Smooth muscle cell of the coronary artery (primary cell): ENCODE data around the gene LYSMD3. TPM values are rescaled to one million over a fixed set of nuclear protein-coding genes. Genes with fewer than 3 reads are reported as not detected.

Source experiments
- total RNA-seq: library from RNA; depleted of rRNA; stranded (reverse); fragments of >200 nt; gene quantifications from 2 replicates; pipeline ENCODE4 v1.2.3, GENCODE V29; 2014; ENCODE audit warnings: low replicate concordance

Gene LYSMD3
- total RNA-seq: 10.4 and 16.2 TPM in 2 replicates

GRCh38 chr5:90529194-90529938 is at the start of gene LYSMD3:
TSS of gene LYSMD3 (minus strand) at chr5:90529584. CDS start at chr5:90525289, 4,295 bp downstream.

GRCh38 chr5:90558344-90559192 is 29.2 kb upstream of the LYSMD3 start, which contains the start of gene ADGRV1:
TSS of gene ADGRV1 (plus strand) at chr5:90558797. CDS start at chr5:90558896, 99 bp downstream.

GRCh38 chr5:90474235-90475107 is 54.9 kb downstream of the LYSMD3 start, which contains the start of the genes MBLAC2 and POLR3G:
TSS of gene MBLAC2 (minus strand) at chr5:90474771. CDS start at chr5:90474292, 479 bp downstream.
TSS of gene POLR3G (plus strand) at chr5:90474864. CDS start at chr5:90485568, 10,704 bp downstream.

Other genes starting within 250 kb of the LYSMD3 start
- gene CETN3, start 119.8 kb downstream of the LYSMD3 start, total RNA-seq: 11.6 and 12.3 TPM in 2 replicates
- 2.1 and 4.4 TPM in 2 replicates for gene MBLAC2, start 54.8 kb downstream of the LYSMD3 start, total RNA-seq
- 1.9 and 2.8 TPM in 2 replicates for gene POLR3G, start 54.7 kb downstream of the LYSMD3 start, total RNA-seq
- 0.08 and 0.59 TPM in 2 replicates for gene ADGRV1, start 29.2 kb upstream of the LYSMD3 start, total RNA-seq